GM20000 (cell line): ENCODE results near the gene TNFRSF14.

Experiments
- DNase-seq: peaks from one replicate; pipeline ENCODE4 v3.0.0; 2012; ENCODE audit warnings: low spot score
- CTCF ChIP-seq: IDR thresholded peaks from 2 replicates; pipeline ENCODE4 v1.5.1; 2012; ENCODE audit warnings: mild to moderate bottlenecking, control low read depth; ENCODE audit errors: extremely low read depth, missing control alignments

The TNFRSF14 gene

GRCh38 chr1:2590233-2591141, 34.3 kb downstream of the TNFRSF14 start:
- no peak for DNase-seq
- no peak for TF ChIP-seq CTCF

- no peak for TF ChIP-seq CTCF
- no peak for DNase-seq
Observed at GRCh38 chr1:2591233-2591580, 35.0 kb downstream of the TNFRSF14 start.

- TF ChIP-seq CTCF: no peak
- no peak for DNase-seq
Observed at GRCh38 chr1:2591581-2592261, 35.5 kb downstream of the TNFRSF14 start.

- DNase-seq: no peak
Observed at GRCh38 chr1:2592672-2593071, 36.5 kb downstream of the TNFRSF14 start.

GRCh38 chr1:2593251-2593878, 37.2 kb downstream of the TNFRSF14 start:
- TF ChIP-seq CTCF: no peak
- no peak for DNase-seq

More at GRCh38 chr1:2592672-2593071, 36.5 kb downstream of the TNFRSF14 start:
- no peak for TF ChIP-seq CTCF

- DNase-seq: no peak
- TF ChIP-seq CTCF: no peak
Observed at GRCh38 chr1:2594001-2594640, 38.0 kb downstream of the TNFRSF14 start.
